Osteoblast (primary cell): ENCODE data around the gene GAL. TPM values are rescaled to one million over a fixed set of nuclear protein-coding genes. Genes with fewer than 3 reads are reported as not detected.

Experiments used
- DNase-seq: peaks from one replicate; pipeline ENCODE4 v3.0.0; 2011; ENCODE audit warnings: low spot score, mixed read lengths; ENCODE audit not compliant: insufficient read length; ENCODE audit errors: missing footprints
- H2AFZ ChIP-seq: 2 replicates; pipeline ENCODE4 v1.6.0; 2011; ENCODE audit warnings: mild to moderate bottlenecking, low read length
- H3K27ac ChIP-seq: 2 replicates; pipeline ENCODE4 v1.5.1; 2011; ENCODE audit warnings: mild to moderate bottlenecking, low read depth, low read length, moderate library complexity
- H3K27me3 ChIP-seq: 2 replicates; pipeline ENCODE4 v1.6.0; 2012; ENCODE audit warnings: mild to moderate bottlenecking, control low read depth, inconsistent platforms, low read length, moderate library complexity; ENCODE audit not compliant: insufficient read depth
- H3K36me3 ChIP-seq: 2 replicates; pipeline ENCODE4 v1.5.1; 2011; ENCODE audit warnings: mild to moderate bottlenecking, low read length, control low read depth, moderate library complexity; ENCODE audit not compliant: insufficient read depth
- H3K4me1 ChIP-seq: 2 replicates; pipeline ENCODE4 v1.5.1; 2011; ENCODE audit warnings: mild to moderate bottlenecking, low read length, control low read depth, moderate library complexity; ENCODE audit not compliant: insufficient read depth
- H3K4me2 ChIP-seq: 2 replicates; pipeline ENCODE4 v1.6.0; 2011; ENCODE audit warnings: mild to moderate bottlenecking, low read length; ENCODE audit not compliant: insufficient read depth
- H3K4me3 ChIP-seq: fragments of 200-600 bp; sonication (generic); 3 replicates; pipeline ENCODE4 v1.5.1; 2012; ENCODE audit warnings: mild to moderate bottlenecking, low read length, inconsistent platforms; ENCODE audit not compliant: insufficient read depth
- H3K79me2 ChIP-seq: 2 replicates; pipeline ENCODE4 v1.6.0; 2012; ENCODE audit warnings: mild to moderate bottlenecking, low read length, control low read depth, inconsistent platforms; ENCODE audit not compliant: insufficient read depth
- H3K9me3 ChIP-seq: 2 replicates; pipeline ENCODE4 v1.5.1; 2011; ENCODE audit warnings: low read depth, low read length, control low read depth
- H4K20me1 ChIP-seq: 2 replicates; pipeline ENCODE4 v1.6.0; 2012; ENCODE audit warnings: mild to moderate bottlenecking, low read length, control low read depth; ENCODE audit not compliant: insufficient read depth
- total RNA-seq: library from RNA; depleted of rRNA; stranded (reverse); fragments of >200 nt; gene quantifications from 2 replicates; pipeline ENCODE4 v1.2.3, GENCODE V29; 2012
- TF ChIP-seq, protein P1 (sequence below): IDR thresholded peaks from 2 replicates; pipeline ENCODE4 v1.5.1; 2011; ENCODE audit warnings: mild to moderate bottlenecking, low read depth, low read length, moderate library complexity; ENCODE audit errors: extremely low read depth

The GAL gene
- total RNA-seq, 1 donor = not detected

DNA sequence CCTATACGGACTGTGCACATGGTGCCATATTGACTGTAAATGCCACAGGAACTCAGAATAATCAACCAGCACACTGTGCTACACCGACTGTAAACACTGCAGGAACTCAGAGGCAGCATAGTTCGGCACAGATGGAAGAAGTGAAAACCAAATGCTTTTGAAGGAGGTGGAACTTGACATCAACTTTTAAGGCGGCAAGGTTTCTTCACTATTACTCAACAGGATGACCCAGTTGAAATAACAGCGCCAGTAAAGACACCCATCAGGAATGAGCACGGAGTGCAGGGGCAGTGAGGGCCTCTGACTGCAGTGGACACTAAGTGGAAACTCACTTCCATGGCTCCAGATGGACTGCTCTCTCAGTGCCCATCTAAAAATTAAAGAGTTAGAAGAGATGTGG is 51.3 kb downstream of the GAL start:
- Histone ChIP-seq H3K36me3 (no peaks in the 10 kb centered on the region), H4K20me1 (no peaks in the 10 kb centered on the region), H3K4me2 (no peak overlapping the region), H3K4me1 (no peaks in the 10 kb centered on the region), H2AFZ (no peak overlapping the region), H3K79me2 (no peaks in the 10 kb centered on the region), H3K27ac (no peak overlapping the region), H3K9me3 (no peaks in the 10 kb centered on the region), H3K27me3 (peaks cover 29% of the 10 kb centered on the region), H3K4me3 (no peak overlapping the region)
- DNase-seq = no peak
- TF ChIP-seq, protein P1, sequence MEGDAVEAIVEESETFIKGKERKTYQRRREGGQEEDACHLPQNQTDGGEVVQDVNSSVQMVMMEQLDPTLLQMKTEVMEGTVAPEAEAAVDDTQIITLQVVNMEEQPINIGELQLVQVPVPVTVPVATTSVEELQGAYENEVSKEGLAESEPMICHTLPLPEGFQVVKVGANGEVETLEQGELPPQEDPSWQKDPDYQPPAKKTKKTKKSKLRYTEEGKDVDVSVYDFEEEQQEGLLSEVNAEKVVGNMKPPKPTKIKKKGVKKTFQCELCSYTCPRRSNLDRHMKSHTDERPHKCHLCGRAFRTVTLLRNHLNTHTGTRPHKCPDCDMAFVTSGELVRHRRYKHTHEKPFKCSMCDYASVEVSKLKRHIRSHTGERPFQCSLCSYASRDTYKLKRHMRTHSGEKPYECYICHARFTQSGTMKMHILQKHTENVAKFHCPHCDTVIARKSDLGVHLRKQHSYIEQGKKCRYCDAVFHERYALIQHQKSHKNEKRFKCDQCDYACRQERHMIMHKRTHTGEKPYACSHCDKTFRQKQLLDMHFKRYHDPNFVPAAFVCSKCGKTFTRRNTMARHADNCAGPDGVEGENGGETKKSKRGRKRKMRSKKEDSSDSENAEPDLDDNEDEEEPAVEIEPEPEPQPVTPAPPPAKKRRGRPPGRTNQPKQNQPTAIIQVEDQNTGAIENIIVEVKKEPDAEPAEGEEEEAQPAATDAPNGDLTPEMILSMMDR = no peak

Other genes with a start within 250 kb of the GAL start
- gene PPP6R3, start 223.8 kb upstream of the GAL start, total RNA-seq = 131 and 151 TPM in 2 replicates
- not detected in 2 replicates for gene TESMIN, start 67.0 kb downstream of the GAL start, total RNA-seq
- 29.3 and 30.4 TPM in 2 replicates for gene CPT1A, start 157.4 kb downstream of the GAL start, total RNA-seq
- gene MRPL21, start 219.3 kb downstream of the GAL start, total RNA-seq = 45.7 and 51.0 TPM in 2 replicates
- 10.9 and 11.8 TPM in 2 replicates for gene IGHMBP2, start 219.3 kb downstream of the GAL start, total RNA-seq